Measurements from ENCODE around the gene TEX51.

DNA sequence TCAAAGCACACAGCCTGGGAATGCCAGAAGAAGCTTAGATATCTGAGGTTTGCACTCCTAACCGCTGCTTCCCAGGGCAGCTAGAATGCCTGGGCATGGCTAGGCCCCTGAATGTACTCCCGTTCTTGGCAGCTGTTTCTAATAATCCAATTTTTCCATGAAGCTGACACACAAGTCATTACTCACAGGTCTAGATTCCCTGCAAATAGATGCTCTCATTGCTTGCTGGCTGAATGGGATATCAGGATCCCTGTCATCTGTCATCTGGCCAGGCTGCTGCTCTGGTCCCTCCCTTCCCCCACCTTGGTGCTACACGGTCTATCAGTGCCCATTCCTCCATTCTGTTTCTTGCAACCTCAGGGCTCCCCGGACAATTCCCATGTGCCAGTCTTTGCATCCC lies 40.7 kb upstream of the TEX51 start:
- TF ChIP-seq ZBTB48 (tag by site-specific recombination; IDR thresholded peaks at IDR 0.05) = no peak
- TF ChIP-seq ZBTB21 (tag by site-specific recombination; IDR thresholded peaks at IDR 0.05) = no peak
- no peak for TF ChIP-seq KLF7 (tag by site-specific recombination; IDR thresholded peaks at IDR 0.05; ENCODE audit: borderline replicate concordance)
- no peak for TF ChIP-seq ZNF658 (tag by site-specific recombination; IDR thresholded peaks at IDR 0.05)
- TF ChIP-seq, protein P1, sequence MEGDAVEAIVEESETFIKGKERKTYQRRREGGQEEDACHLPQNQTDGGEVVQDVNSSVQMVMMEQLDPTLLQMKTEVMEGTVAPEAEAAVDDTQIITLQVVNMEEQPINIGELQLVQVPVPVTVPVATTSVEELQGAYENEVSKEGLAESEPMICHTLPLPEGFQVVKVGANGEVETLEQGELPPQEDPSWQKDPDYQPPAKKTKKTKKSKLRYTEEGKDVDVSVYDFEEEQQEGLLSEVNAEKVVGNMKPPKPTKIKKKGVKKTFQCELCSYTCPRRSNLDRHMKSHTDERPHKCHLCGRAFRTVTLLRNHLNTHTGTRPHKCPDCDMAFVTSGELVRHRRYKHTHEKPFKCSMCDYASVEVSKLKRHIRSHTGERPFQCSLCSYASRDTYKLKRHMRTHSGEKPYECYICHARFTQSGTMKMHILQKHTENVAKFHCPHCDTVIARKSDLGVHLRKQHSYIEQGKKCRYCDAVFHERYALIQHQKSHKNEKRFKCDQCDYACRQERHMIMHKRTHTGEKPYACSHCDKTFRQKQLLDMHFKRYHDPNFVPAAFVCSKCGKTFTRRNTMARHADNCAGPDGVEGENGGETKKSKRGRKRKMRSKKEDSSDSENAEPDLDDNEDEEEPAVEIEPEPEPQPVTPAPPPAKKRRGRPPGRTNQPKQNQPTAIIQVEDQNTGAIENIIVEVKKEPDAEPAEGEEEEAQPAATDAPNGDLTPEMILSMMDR (tag by site-specific recombination; IDR thresholded peaks at IDR 0.05) = no peak
- no peak for TF ChIP-seq ZNF416 (tag by site-specific recombination; IDR thresholded peaks at IDR 0.05)
- TF ChIP-seq ZEB2 (tag by site-specific recombination; IDR thresholded peaks at IDR 0.05) = no peak
- TF ChIP-seq REST (tag by site-specific recombination; IDR thresholded peaks at IDR 0.05) = no peak

All from HEK293 (cell line).